Spleen (tissue), 11 donors: ENCODE data around the gene C18orf63. TPM values are rescaled to one million over a fixed set of nuclear protein-coding genes. Genes with fewer than 3 reads are reported as not detected.
"Not testable (repeated sequence)": the region's sequence is repeated elsewhere in the genome, so short reads cannot be mapped to it uniquely, and the experiment has no call there.

Experiments
- DNase-seq: peaks from one replicate; pipeline ENCODE4 v3.0.0-alpha.2; 2020
- H3K27ac ChIP-seq, 8 donors: fragments of 200-600 bp; sonication (generic) in 7 of 8; 1 replicate in 4 of 8; 2 replicates in 4 of 8; pipeline versions ENCODE4 v1.5.0 to v1.8.0; 2016 to 2021; ENCODE audit warnings: inconsistent platforms in 4 of 8, mild to moderate bottlenecking in 4 of 8, moderate library complexity in 1 of 8
- H3K27me3 ChIP-seq, 7 donors: fragments of 200-600 bp; sonication (generic) in 6 of 7; replicated peaks in 1 of 7; 1 replicate in 4 of 7; 2 replicates in 3 of 7; pipeline versions ENCODE4 v1.5.0 to v1.8.0; 2016 to 2021; ENCODE audit warnings: inconsistent platforms in 3 of 7, mild to moderate bottlenecking in 1 of 7
- H3K36me3 ChIP-seq, 6 donors: fragments of 200-600 bp; sonication (generic) in 5 of 6; 1 replicate in 4 of 6; 2 replicates in 2 of 6; pipeline versions ENCODE4 v1.5.0 to v1.8.0; 2016 to 2021; ENCODE audit warnings: inconsistent platforms in 2 of 6
- H3K4me1 ChIP-seq, 6 donors: fragments of 200-600 bp; sonication (generic) in 5 of 6; 1 replicate in 3 of 6; 2 replicates in 3 of 6; pipeline versions ENCODE4 v1.5.0 to v1.8.0; 2016 to 2021; ENCODE audit warnings: inconsistent platforms in 3 of 6
- H3K4me3 ChIP-seq, 8 donors: fragments of 200-600 bp; sonication (generic) in 7 of 8; 1 replicate in 4 of 8; 2 replicates in 4 of 8; pipeline versions ENCODE4 v1.5.0 to v1.8.0; 2016 to 2021; ENCODE audit warnings: inconsistent platforms in 4 of 8, mild to moderate bottlenecking in 4 of 8, moderate library complexity in 2 of 8
- H3K9me3 ChIP-seq, 8 donors: fragments of 200-600 bp; sonication (generic) in 7 of 8; 1 replicate in 4 of 8; 2 replicates in 4 of 8; pipeline versions ENCODE4 v1.5.0 to v1.8.0; 2016 to 2021; ENCODE audit warnings: inconsistent platforms in 4 of 8
- POLR2A ChIP-seq, 3 donors: fragments of 450-650 bp; IDR thresholded peaks; one replicate each; pipeline ENCODE4 v1.5.1; 2017; ENCODE audit warnings: antibody characterized with exemption in 3 of 3, mild to moderate bottlenecking in 1 of 3
- POLR2AphosphoS5 ChIP-seq, 3 donors: sonication (generic); formaldehyde crosslinking; IDR thresholded peaks; one replicate each; pipeline ENCODE4 v1.5.1; 2017; ENCODE audit warnings: antibody characterized with exemption in 3 of 3
- WGBS, 5 donors: extraction: QIAGEN DNeasy Blood & Tissue Kit in 3 of 5; methylation state at CpG; one replicate each; pipeline versions ENCODE4 v1.1.5 to v1.1.7; 2013 to 2018; 5-methylcytosine and 5-hydroxymethylcytosine counted together
- intact Hi-C: fragments of 100-400 bp; cut with DNase I; formaldehyde crosslinking; loops from one replicate; pipeline ENCODE4 v1.15.0; 2023; ENCODE audit warnings: low total_unique reads
- polyA plus RNA-seq, 3 donors: library from polyadenylated mRNA; stranded (reverse); fragments of 200-250 nt; gene quantifications; one replicate each; pipeline ENCODE4 v1.2.1, GENCODE V29; 2013
- total RNA-seq, 7 donors: library from RNA; depleted of rRNA in 3 of 7; stranded (reverse); fragments of >200 nt in 3 of 7; fragmentation: NEBNext Ultra II Directional in 4 of 7; extraction: Animal tissue kit (Norgen Biotek cat#: 25700) in 4 of 7; gene quantifications; one replicate each; pipeline versions ENCODE4 v1.1.0 to v1.2.1, GENCODE V29; 2016 to 2021
- TF ChIP-seq, protein P1 (sequence below), 11 experiments: fragments of 200-600 bp in 7 of 11; fragments of 450-650 bp in 4 of 11; sonication (generic) in 4 of 11; IDR thresholded peaks in 8 of 11; conservative IDR thresholded peaks in 3 of 11; 1 replicate in 7 of 11; 2 replicates in 4 of 11; pipeline versions ENCODE4 v1.4.0 to v1.8.0; 2016 to 2021; ENCODE audit warnings: antibody characterized with exemption in 11 of 11, inconsistent platforms in 4 of 11, mild to moderate bottlenecking in 1 of 11
- donor health status: healthy with polysubstance abuse.
- donor health status: DM: no; HTN: no; CAD: no; lungs with moderate emphysema.
- donor health status: DM: no; HTN: no; CAD: no.
- donor health status: Bipolar disorder and iron deficiency.
- donor health status: healthy.
- donor health status: DM: no; HTN: no; CAD: no.
- donor health status: DM: yes; HTN: yes; CAD: no.

Gene C18orf63
- total and polyA plus RNA-seq, 10 donors, result 0.02 to 0.18 (median 0.13) TPM; not detected in 6

GRCh38 chr18:74292541-74292858, 23.1 kb upstream of the C18orf63 start:
- intact Hi-C loops, result no loop called here
- TF ChIP-seq POLR2AphosphoS5 (IDR thresholded peaks at IDR 0.05), result no peak
- TF ChIP-seq, protein P1, sequence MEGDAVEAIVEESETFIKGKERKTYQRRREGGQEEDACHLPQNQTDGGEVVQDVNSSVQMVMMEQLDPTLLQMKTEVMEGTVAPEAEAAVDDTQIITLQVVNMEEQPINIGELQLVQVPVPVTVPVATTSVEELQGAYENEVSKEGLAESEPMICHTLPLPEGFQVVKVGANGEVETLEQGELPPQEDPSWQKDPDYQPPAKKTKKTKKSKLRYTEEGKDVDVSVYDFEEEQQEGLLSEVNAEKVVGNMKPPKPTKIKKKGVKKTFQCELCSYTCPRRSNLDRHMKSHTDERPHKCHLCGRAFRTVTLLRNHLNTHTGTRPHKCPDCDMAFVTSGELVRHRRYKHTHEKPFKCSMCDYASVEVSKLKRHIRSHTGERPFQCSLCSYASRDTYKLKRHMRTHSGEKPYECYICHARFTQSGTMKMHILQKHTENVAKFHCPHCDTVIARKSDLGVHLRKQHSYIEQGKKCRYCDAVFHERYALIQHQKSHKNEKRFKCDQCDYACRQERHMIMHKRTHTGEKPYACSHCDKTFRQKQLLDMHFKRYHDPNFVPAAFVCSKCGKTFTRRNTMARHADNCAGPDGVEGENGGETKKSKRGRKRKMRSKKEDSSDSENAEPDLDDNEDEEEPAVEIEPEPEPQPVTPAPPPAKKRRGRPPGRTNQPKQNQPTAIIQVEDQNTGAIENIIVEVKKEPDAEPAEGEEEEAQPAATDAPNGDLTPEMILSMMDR (IDR thresholded peaks at IDR 0.05 in 8 of 11, conservative IDR thresholded peaks at IDR 0.05 in 3 of 11), result no peak
- TF ChIP-seq POLR2A (IDR thresholded peaks at IDR 0.05), result no peak
- H3K27me3 ChIP-seq, result no peaks in the 10 kb centered on the region
- peak overlapping the region; percentile 84 to 99 (median 96) for H3K4me3 ChIP-seq
- DNase-seq, result no peak
- no peaks in the 10 kb centered on the region for H3K9me3 ChIP-seq
- peak overlapping the region; percentile 18 to 82 (median 72) for H3K27ac ChIP-seq
- H3K36me3 ChIP-seq, result no peaks in the 10 kb centered on the region
- WGBS, 5 donors, result 6 to 14% (median 9%) methylated on average over 4 of the region's 4 CpGs
- H3K4me1 ChIP-seq, result peaks cover 6 to 49% (median 32%) of the 10 kb centered on the region in 6 donors

DNA sequence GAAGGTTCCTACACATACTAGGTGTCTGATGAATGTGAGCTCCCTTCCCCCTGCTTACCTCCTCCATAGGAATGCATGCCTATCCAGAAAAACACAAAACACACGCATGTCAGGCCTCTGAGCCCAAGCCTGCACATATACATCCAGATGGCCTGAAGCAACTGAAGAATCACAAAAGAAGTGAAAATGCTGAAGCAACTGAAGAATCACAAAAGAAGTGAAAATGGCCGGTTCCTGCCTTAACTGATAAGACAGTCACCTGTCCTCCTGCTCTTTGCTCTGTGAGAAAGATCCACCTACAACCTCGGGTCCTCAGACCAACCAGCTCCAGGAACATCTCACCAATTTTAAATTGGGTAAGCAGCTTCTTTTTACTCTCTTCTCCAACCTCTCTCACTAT, 22.7 kb upstream of the C18orf63 start:
- DNase-seq, H3K36me3 ChIP-seq, intact Hi-C loops, H3K9me3 ChIP-seq, H3K27me3 ChIP-seq: not testable (repeated sequence)
- peaks cover 6 to 44% (median 30%) of the 10 kb centered on the region in 6 donors for H3K4me1 ChIP-seq
- H3K4me3 ChIP-seq, result peak overlapping the region in 2 of 8 donors; percentile 99
- peak overlapping the region in 4 of 8 donors; percentile 72 to 79 (median 76) for H3K27ac ChIP-seq
- WGBS, 5 donors, result 93 to 96% (median 94%) methylated on average over 3 of the region's 3 CpGs

- H3K4me3 ChIP-seq, result no peak overlapping the region
- H3K27ac ChIP-seq, result no peak overlapping the region
- intact Hi-C loops, result no loop called here
- 88 to 96% (median 92%) methylated on average over 8 of the region's 8 CpGs for WGBS, 5 donors
- peaks cover 0 to 3% (median 0%) of the 10 kb centered on the region in 8 donors for H3K9me3 ChIP-seq
- no peaks in the 10 kb centered on the region for H3K27me3 ChIP-seq
- peaks cover 6 to 28% (median 19%) of the 10 kb centered on the region in 6 donors for H3K4me1 ChIP-seq
- TF ChIP-seq, protein P1 (IDR thresholded peaks at IDR 0.05 in 8 of 11, conservative IDR thresholded peaks at IDR 0.05 in 3 of 11), result no peak
- no peak for DNase-seq
- no peaks in the 10 kb centered on the region for H3K36me3 ChIP-seq
Measured at GRCh38 chr18:74294526-74294925, 21.1 kb upstream of the C18orf63 start.

GRCh38 chr18:74299162-74299561, 16.5 kb upstream of the C18orf63 start:
- intact Hi-C loops, result no loop called here
- Histone ChIP-seq H3K36me3 (no peaks in the 10 kb centered on the region), H3K9me3 (peaks cover 0 to 3% (median 0%) of the 10 kb centered on the region in 8 donors), H3K27me3 (no peaks in the 10 kb centered on the region), H3K4me3 (no peak overlapping the region), H3K27ac (no peak overlapping the region), H3K4me1 (no peaks in the 10 kb centered on the region)
- 71 to 98% (median 83%) methylated on average over 1 of the region's 1 CpG for WGBS, 5 donors
- TF ChIP-seq, protein P1 (IDR thresholded peaks at IDR 0.05 in 8 of 11, conservative IDR thresholded peaks at IDR 0.05 in 3 of 11), result no peak
- TF ChIP-seq POLR2A (IDR thresholded peaks at IDR 0.05) (no peak), POLR2AphosphoS5 (IDR thresholded peaks at IDR 0.05) (no peak)
- no peak for DNase-seq

DNA sequence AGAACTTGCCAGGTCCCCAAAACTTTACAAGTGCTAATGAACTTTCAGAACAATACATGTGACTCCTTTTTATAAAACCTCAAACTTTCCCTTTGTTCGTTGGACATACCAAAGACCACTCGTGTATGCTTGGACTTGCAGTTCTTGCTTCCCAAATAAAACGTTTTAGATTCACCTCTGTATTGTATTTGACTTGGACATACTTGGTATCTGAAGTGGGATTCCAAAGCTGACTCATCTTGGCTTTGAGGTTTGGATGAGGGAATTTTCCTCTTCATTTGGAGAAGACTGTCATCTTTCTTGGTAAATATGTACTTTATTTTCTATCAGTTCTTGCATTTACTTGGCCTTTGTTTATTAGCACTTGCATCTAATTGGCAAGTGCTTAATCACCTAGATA, 15.9 kb upstream of the C18orf63 start:
- Histone ChIP-seq H3K27me3 (no peaks in the 10 kb centered on the region), H3K27ac (no peak overlapping the region), H3K9me3 (peaks cover 0 to 3% (median 0%) of the 10 kb centered on the region in 8 donors), H3K4me3 (no peak overlapping the region), H3K4me1 (no peaks in the 10 kb centered on the region), H3K36me3 (no peaks in the 10 kb centered on the region)
- TF ChIP-seq POLR2AphosphoS5 (IDR thresholded peaks at IDR 0.05), result no peak
- TF ChIP-seq POLR2A (IDR thresholded peaks at IDR 0.05), result no peak
- TF ChIP-seq, protein P1 (IDR thresholded peaks at IDR 0.05 in 8 of 11, conservative IDR thresholded peaks at IDR 0.05 in 3 of 11), result no peak
- 78 to 86% (median 79%) methylated on average over 3 of the region's 3 CpGs for WGBS, 5 donors
- intact Hi-C loops, result no loop called here
- no peak for DNase-seq
